HepG2 (cell line): ENCODE results near the gene BAG5. TPM values are rescaled to one million over a fixed set of nuclear protein-coding genes. Genes with fewer than 3 reads are reported as not detected.
A peak's percentile ranks its signal among the peaks of the same experiment; 100 is the strongest.

ENCODE experiments used
- ATAC-seq: fragments of 200-7000 bp; cut with Tn5 transposase; 3 replicates; pipeline ENCODE4 v1.9.1; 2020; ENCODE audit warnings: mild to moderate bottlenecking, moderate library complexity
- BruUV-seq: library from RNA; stranded (reverse); fragments of 400-500 nt; replicated peaks from 2 replicates; lab custom pipeline; 2021; lab: Mats Ljungman, UMichigan
- CTCF ChIA-PET: fragments of 300-600 bp; formaldehyde crosslinking; extraction: SDS; loops from one replicate; lab custom pipeline; 2021; ENCODE audit warnings: low total read pairs, inconsistent platforms, low intra/inter-chr PET ratio; lab: Yijun Ruan, JAX
- POLR2A ChIA-PET: fragments of 350-600 bp; sonication (Branson Sonifier 250); formaldehyde crosslinking; loops from one replicate; lab custom pipeline; 2020; ENCODE audit warnings: antibody characterized with exemption, inconsistent platforms; lab: Yijun Ruan, JAX
- DNase-seq: peaks from one replicate; pipeline ENCODE4 v3.0.0-alpha.2; 2015; ENCODE audit warnings: low spot score
- FAIRE-seq: peaks from 3 replicates; lab custom pipeline; 2011; peaks lifted over from hg19 to GRCh38; lab: Jason Lieb, UNC
- H2AFZ ChIP-seq: one replicate; pipeline ENCODE4 v1.6.1; 2011; ENCODE audit warnings: low read length, inconsistent platforms
- H3K27ac ChIP-seq: fragments of 300-600 bp; 3 replicates; pipeline ENCODE4 v1.8.0; 2011; ENCODE audit warnings: mixed run types, mild to moderate bottlenecking, mixed read lengths, low read length, inconsistent platforms; ENCODE audit not compliant: insufficient read depth; ENCODE audit errors: extremely low read length
- H3K27me3 ChIP-seq, 2 experiments: fragments of 200-600 bp in 1 of 2; 2 replicates in 1 of 2; 3 replicates in 1 of 2; pipeline versions ENCODE4 v1.6.0 to v1.8.0; 2011; ENCODE audit warnings: low read length in 2 of 2, mild to moderate bottlenecking in 2 of 2, moderate library complexity in 2 of 2, inconsistent platforms in 1 of 2; ENCODE audit not compliant: insufficient read depth in 2 of 2, control insufficient read depth in 1 of 2
- H3K36me3 ChIP-seq, 2 experiments: fragments of 200-600 bp in 1 of 2; replicated peaks in 1 of 2; 2 replicates in 1 of 2; 3 replicates in 1 of 2; pipeline versions ENCODE4 v1.5.1 to v1.8.0; 2011; ENCODE audit warnings: low read length in 2 of 2, inconsistent platforms in 1 of 2; ENCODE audit not compliant: insufficient read depth in 2 of 2, control insufficient read depth in 1 of 2
- H3K4me1 ChIP-seq: 2 replicates; pipeline ENCODE4 v1.5.1; 2012; ENCODE audit warnings: low read length, inconsistent platforms; ENCODE audit not compliant: insufficient read depth
- H3K4me2 ChIP-seq: 2 replicates; pipeline ENCODE4 v1.6.0; 2011; ENCODE audit warnings: low read depth, low read length, inconsistent platforms
- H3K4me3 ChIP-seq, 3 experiments: fragments of 200-600 bp in 1 of 3; sonication (generic), shearing (Covaris generic) in 1 of 3; replicated peaks in 1 of 3; 2 replicates each; pipeline ENCODE4 v1.5.1; 2011 to 2016; ENCODE audit warnings: low read length in 3 of 3, inconsistent platforms in 2 of 3, low read depth in 2 of 3, mild to moderate bottlenecking in 2 of 3, control low read depth in 1 of 3, mixed read lengths in 1 of 3; ENCODE audit not compliant: insufficient read depth in 1 of 3
- H3K79me2 ChIP-seq: one replicate; pipeline ENCODE4 v1.6.1; 2011; ENCODE audit warnings: low read length, inconsistent platforms; ENCODE audit not compliant: insufficient read depth
- H3K9ac ChIP-seq: 2 replicates; pipeline ENCODE4 v1.6.0; 2011; ENCODE audit warnings: mild to moderate bottlenecking, low read depth, low read length, inconsistent platforms; ENCODE audit not compliant: insufficient read depth
- H3K9me3 ChIP-seq: 2 replicates; pipeline ENCODE4 v1.5.1; 2012; ENCODE audit warnings: mild to moderate bottlenecking, low read length
- H4K20me1 ChIP-seq: 2 replicates; pipeline ENCODE4 v1.6.0; 2011; ENCODE audit warnings: inconsistent platforms, mild to moderate bottlenecking, low read length, moderate library complexity; ENCODE audit not compliant: insufficient read depth
- MLXIP ChIP-seq: sonication (generic); formaldehyde crosslinking; IDR thresholded peaks from 2 replicates; pipeline ENCODE4 v1.9.0; 2021; ENCODE audit warnings: missing genetic modification reagents, borderline replicate concordance
- ZBTB2 ChIP-seq: sonication (generic); formaldehyde crosslinking; IDR thresholded peaks from 2 replicates; pipeline ENCODE4 v1.8.0; 2022; ENCODE audit warnings: low read depth, missing genetic modification reagents
- ZBTB38 ChIP-seq: sonication (generic); formaldehyde crosslinking; IDR thresholded peaks from 2 replicates; pipeline ENCODE4 v1.5.1; 2020; ENCODE audit warnings: mild to moderate bottlenecking, missing genetic modification reagents
- ZHX1 ChIP-seq: sonication (generic); formaldehyde crosslinking; IDR thresholded peaks from 2 replicates; pipeline ENCODE4 v1.8.1; 2022; ENCODE audit warnings: low read depth, mild to moderate bottlenecking, missing genetic modification reagents
- ZMYM4 ChIP-seq: sonication (generic); formaldehyde crosslinking; IDR thresholded peaks from 2 replicates; pipeline ENCODE4 v1.8.1; 2023; ENCODE audit warnings: mild to moderate bottlenecking, missing genetic modification reagents
- WGBS: methylation state at CpG from one replicate; pipeline ENCODE4 v1.1.6; 2017; ENCODE audit warnings: low lambda C conversion rate; 5-methylcytosine and 5-hydroxymethylcytosine counted together
- in situ Hi-C: cut with HindIII; loops from 2 replicates; pipeline ENCODE4 v1.10.0; 2017; ENCODE audit warnings: low pct_unique_long_range_greater_than_20kb; ENCODE audit not compliant: extremely low pct_ligation_motif_present
- intact Hi-C: fragments of 100-400 bp; cut with micrococcal nuclease; formaldehyde crosslinking; loops from one replicate; pipeline ENCODE4 v1.10.0; 2022; ENCODE audit not compliant: unreplicated experiment
- polyA plus RNA-seq, 8 experiments: library from polyadenylated mRNA; depleted of rRNA in 3 of 8; stranded (reverse) in 7 of 8; unstranded in 1 of 8; fragments of >200 nt; fragmentation: Illumina TruSeq in 4 of 8; extraction: Trizol in 4 of 8; gene quantifications; 2 replicates each; pipeline versions ENCODE4 v1.2.1 to v1.2.3, GENCODE V29; 2011 to 2016; ENCODE audit warnings: low read depth in 4 of 8, missing spikeins in 1 of 8, mixed read lengths in 1 of 8; ENCODE audit not compliant: insufficient read depth in 1 of 8
- total RNA-seq, 5 experiments: library from RNA; depleted of rRNA; stranded (reverse); fragments of >200 nt; fragmentation: Illumina TruSeq; extraction: Trizol; gene quantifications; 2 replicates each; pipeline ENCODE4 v1.2.3, GENCODE V29; 2016; ENCODE audit warnings: low read depth in 1 of 5
- TF ChIP-seq, protein P1 (sequence below), 2 experiments: fragments of 450-650 bp in 1 of 2; sonication (generic) in 1 of 2; formaldehyde crosslinking in 1 of 2; IDR thresholded peaks; 2 replicates each; pipeline versions ENCODE4 v1.6.1 to v1.8.0; 2016 to 2022; ENCODE audit warnings: antibody characterized with exemption in 1 of 2, mild to moderate bottlenecking in 1 of 2, missing genetic modification reagents in 1 of 2

BAG5 gene
- total and polyA plus RNA-seq, 2 of the 13 experiments (the other 11 are each of a cell fraction or from before 2014, with no cell fraction given), result 3.5 to 21.0 TPM

DNA sequence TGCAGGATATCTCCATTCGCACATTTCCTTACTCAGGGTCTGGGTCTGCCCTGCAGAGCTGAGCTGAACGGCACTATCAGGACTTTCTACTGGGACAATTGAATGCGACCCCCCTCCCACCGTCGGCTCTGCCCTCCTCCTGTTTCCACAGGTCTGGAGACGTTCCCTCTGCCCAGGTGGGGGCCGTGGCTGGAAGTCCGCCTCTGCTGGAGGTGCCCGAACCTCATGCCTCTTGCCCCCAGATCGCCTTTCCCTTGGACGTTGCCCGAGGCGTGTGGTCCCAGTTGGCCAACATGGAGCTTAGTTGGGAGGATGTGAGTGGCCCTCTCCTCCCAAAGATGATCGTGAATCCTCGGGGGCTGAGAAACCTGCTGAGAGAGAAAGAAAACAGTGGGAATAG is 45.4 kb upstream of the BAG5 start:
- 29% methylated on average over 15 of the region's 15 CpGs for WGBS
- H3K27ac ChIP-seq, result no peak overlapping the region
- DNase-seq (no peak), FAIRE-seq (no peak), ATAC-seq (peak; percentile 41)
- no peak overlapping the region for H3K9ac ChIP-seq
- H2AFZ ChIP-seq, result no peak overlapping the region
- peaks cover 11% of the 10 kb centered on the region for H3K9me3 ChIP-seq
- in situ Hi-C loops, result no loop called here
- H4K20me1 ChIP-seq, result no peaks in the 10 kb centered on the region
- H3K27me3 ChIP-seq, result peaks cover 6 to 20% of the 10 kb centered on the region in 2 experiments
- intact Hi-C loops, result no loop called here
- H3K4me2 ChIP-seq, result peak overlapping the region; percentile 66
- CTCF ChIA-PET, result no interaction called here
- H3K4me3 ChIP-seq, result peak overlapping the region in 1 of 3 experiments; percentile 39; a peak in 1 of 6 replicates
- peaks cover 18% of the 10 kb centered on the region for H3K4me1 ChIP-seq
- no peaks in the 10 kb centered on the region for H3K36me3 ChIP-seq
- no peaks in the 10 kb centered on the region for H3K79me2 ChIP-seq
- POLR2A ChIA-PET, result interaction anchor here (0.7 kb wide), 1 partner anchor 866 kb away, joined by 3 read pairs; no protein-coding TSS in a partner anchor
- BruUV-seq, result no TSS peak
- TF ChIP-seq ZMYM4 (CRISPR knock-in tag) (no peak), ZHX1 (CRISPR knock-in tag) (no peak), ZBTB38 (CRISPR knock-in tag) (no peak), ZBTB2 (CRISPR knock-in tag) (no peak), MLXIP (CRISPR knock-in tag) (no peak)
- TF ChIP-seq, protein P1, sequence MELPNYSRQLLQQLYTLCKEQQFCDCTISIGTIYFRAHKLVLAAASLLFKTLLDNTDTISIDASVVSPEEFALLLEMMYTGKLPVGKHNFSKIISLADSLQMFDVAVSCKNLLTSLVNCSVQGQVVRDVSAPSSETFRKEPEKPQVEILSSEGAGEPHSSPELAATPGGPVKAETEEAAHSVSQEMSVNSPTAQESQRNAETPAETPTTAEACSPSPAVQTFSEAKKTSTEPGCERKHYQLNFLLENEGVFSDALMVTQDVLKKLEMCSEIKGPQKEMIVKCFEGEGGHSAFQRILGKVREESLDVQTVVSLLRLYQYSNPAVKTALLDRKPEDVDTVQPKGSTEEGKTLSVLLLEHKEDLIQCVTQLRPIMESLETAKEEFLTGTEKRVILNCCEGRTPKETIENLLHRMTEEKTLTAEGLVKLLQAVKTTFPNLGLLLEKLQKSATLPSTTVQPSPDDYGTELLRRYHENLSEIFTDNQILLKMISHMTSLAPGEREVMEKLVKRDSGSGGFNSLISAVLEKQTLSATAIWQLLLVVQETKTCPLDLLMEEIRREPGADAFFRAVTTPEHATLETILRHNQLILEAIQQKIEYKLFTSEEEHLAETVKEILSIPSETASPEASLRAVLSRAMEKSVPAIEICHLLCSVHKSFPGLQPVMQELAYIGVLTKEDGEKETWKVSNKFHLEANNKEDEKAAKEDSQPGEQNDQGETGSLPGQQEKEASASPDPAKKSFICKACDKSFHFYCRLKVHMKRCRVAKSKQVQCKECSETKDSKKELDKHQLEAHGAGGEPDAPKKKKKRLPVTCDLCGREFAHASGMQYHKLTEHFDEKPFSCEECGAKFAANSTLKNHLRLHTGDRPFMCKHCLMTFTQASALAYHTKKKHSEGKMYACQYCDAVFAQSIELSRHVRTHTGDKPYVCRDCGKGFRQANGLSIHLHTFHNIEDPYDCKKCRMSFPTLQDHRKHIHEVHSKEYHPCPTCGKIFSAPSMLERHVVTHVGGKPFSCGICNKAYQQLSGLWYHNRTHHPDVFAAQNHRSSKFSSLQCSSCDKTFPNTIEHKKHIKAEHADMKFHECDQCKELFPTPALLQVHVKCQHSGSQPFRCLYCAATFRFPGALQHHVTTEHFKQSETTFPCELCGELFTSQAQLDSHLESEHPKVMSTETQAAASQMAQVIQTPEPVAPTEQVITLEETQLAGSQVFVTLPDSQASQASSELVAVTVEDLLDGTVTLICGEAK (IDR thresholded peaks at IDR 0.05), result no peak
- TF ChIP-seq, protein P1 (CRISPR knock-in tag; IDR thresholded peaks at IDR 0.05), result no peak
